ENCODE results near the gene PARD6A. TPM values are rescaled to one million over a fixed set of nuclear protein-coding genes. Genes with fewer than 3 reads are reported as not detected.

The PARD6A gene
- total and polyA plus RNA-seq, 2 of the 13 experiments (the other 11 are each of a cell fraction or from before 2014, with no cell fraction given): 3.5 to 4.3 TPM

- POLR2A ChIA-PET: interaction anchor here (0.8 to 1.1 kb wide), 2 partner anchors 96 to 129 kb away, joined by 3 read pairs; partner anchors contain the start of gene RIPOR1
- in situ Hi-C loops (cut with HindIII; ENCODE audit: extremely low pct_ligation_motif_present, low pct_unique_long_range_greater_than_20kb): no loop called here
- peaks cover 11% of the 10 kb centered on the region for H3K79me2 ChIP-seq (ENCODE audit: insufficient read depth, low read length)
These were observed 2.8 kb upstream of the PARD6A start for GRCh38 chr16:67657751-67658518.

More at GRCh38 chr16:67657751-67658518, 2.8 kb upstream of the PARD6A start:
- H3K9me3 ChIP-seq (ENCODE audit: low read length): no peaks in the 10 kb centered on the region
- peaks cover 0 to 15% of the 10 kb centered on the region in 2 experiments; a peak in 4 of 5 replicates for H3K27me3 ChIP-seq (ENCODE audit: control insufficient read depth in 1 of 2, insufficient read depth in 2 of 2, low read length in 2 of 2)
- H4K20me1 ChIP-seq (ENCODE audit: insufficient read depth, low read length): 0 out of 2 replicates have a peak, but pooled peaks cover 3% of the 10 kb centered on the region
- peaks cover 21% of the 10 kb centered on the region for H3K4me1 ChIP-seq (ENCODE audit: insufficient read depth, low read length)
- no TSS peak for BruUV-seq (replicated peaks)
- H3K4me3 ChIP-seq (replicated peaks in 1 of 3; ENCODE audit: insufficient read depth in 1 of 3, low read depth in 2 of 3, low read length in 3 of 3): no peak overlapping the region
- DNase-seq (ENCODE audit: low spot score) (no peak), ATAC-seq (no peak), FAIRE-seq (no peak)
- CTCF ChIA-PET (ENCODE audit: low intra/inter-chr PET ratio, low total read pairs): no interaction called here
- TF ChIP-seq E2F1 (CRISPR knock-in tag; IDR thresholded peaks at IDR 0.05): no peak
- TF ChIP-seq SMAD3 (CRISPR knock-in tag; IDR thresholded peaks at IDR 0.05): no peak
- TF ChIP-seq DZIP1 (CRISPR knock-in tag; IDR thresholded peaks at IDR 0.05): no peak
- no peak for TF ChIP-seq PRMT3 (CRISPR knock-in tag; IDR thresholded peaks at IDR 0.05; ENCODE audit: borderline replicate concordance, low read depth)
- no peak for TF ChIP-seq FOXA3 (CRISPR knock-in tag; IDR thresholded peaks at IDR 0.05)
- no peak for TF ChIP-seq ZNF644 (CRISPR knock-in tag; IDR thresholded peaks at IDR 0.05; ENCODE audit: low read depth)
- no peak overlapping the region for H3K9ac ChIP-seq (ENCODE audit: insufficient read depth, low read depth, low read length)
- H3K36me3 ChIP-seq (replicated peaks in 1 of 2; ENCODE audit: control insufficient read depth in 1 of 2, insufficient read depth in 2 of 2, low read length in 2 of 2): peaks cover 6 to 10% of the 10 kb centered on the region in 2 experiments; a peak in 4 of 5 replicates
- intact Hi-C loops (cut with micrococcal nuclease; ENCODE audit: unreplicated experiment): no loop called here
- no peak overlapping the region for H2AFZ ChIP-seq (ENCODE audit: low read length)
- H3K4me2 ChIP-seq (ENCODE audit: low read depth, low read length): no peak overlapping the region
- H3K27ac ChIP-seq (ENCODE audit: extremely low read length, insufficient read depth, low read length): no peak overlapping the region
- 92% methylated on average over 10 of the region's 18 CpGs for WGBS (ENCODE audit: low lambda C conversion rate)

All from HepG2 (cell line).